Endodermal cell (in vitro differentiated cells): ENCODE data around the gene PLA2G4D. TPM values are rescaled to one million over a fixed set of nuclear protein-coding genes. Genes with fewer than 3 reads are reported as not detected.
A peak's percentile ranks its signal among the peaks of the same experiment; 100 is the strongest.

Experiments used
- DNase-seq: peaks from one replicate; pipeline ENCODE4 v3.0.0-alpha.2; 2017
- H3K27ac ChIP-seq: 2 replicates; pipeline ENCODE4 v1.5.1; 2013; ENCODE audit warnings: mild to moderate bottlenecking, low read depth, low read length, moderate library complexity
- H3K27me3 ChIP-seq: 2 replicates; pipeline ENCODE4 v1.6.1; 2013; ENCODE audit warnings: mild to moderate bottlenecking, low read length, moderate library complexity; ENCODE audit not compliant: insufficient read depth, control insufficient read depth, poor library complexity, severe bottlenecking
- H3K36me3 ChIP-seq: 2 replicates; pipeline ENCODE4 v1.7.0; 2013; ENCODE audit warnings: mild to moderate bottlenecking, low read length, moderate library complexity; ENCODE audit not compliant: control insufficient read depth, insufficient read depth
- H3K4me1 ChIP-seq: one replicate; pipeline ENCODE4 v1.7.0; 2013; ENCODE audit warnings: low read length; ENCODE audit not compliant: control insufficient read depth, insufficient read depth
- H3K4me3 ChIP-seq: 2 replicates; pipeline ENCODE4 v1.5.1; 2013; ENCODE audit warnings: mild to moderate bottlenecking, low read length, moderate library complexity
- H3K9ac ChIP-seq: 2 replicates; pipeline ENCODE4 v1.6.1; 2013; ENCODE audit warnings: mild to moderate bottlenecking, low read length, moderate library complexity; ENCODE audit not compliant: poor library complexity, severe bottlenecking; ENCODE audit errors: extremely low read depth
- H3K9me3 ChIP-seq: 2 replicates; pipeline ENCODE4 v1.6.1; 2013; ENCODE audit warnings: mild to moderate bottlenecking, low read length, moderate library complexity; ENCODE audit not compliant: control insufficient read depth
- H3K27ac Mint-ChIP-seq: 2 replicates; pipeline ENCODE4 v1.8.0; 2020; ENCODE audit warnings: mixed read lengths
- H3K27me3 Mint-ChIP-seq: 2 replicates; pipeline ENCODE4 v1.8.0; 2021; ENCODE audit warnings: mild to moderate bottlenecking, mixed read lengths; ENCODE audit not compliant: insufficient read depth
- H3K36me3 Mint-ChIP-seq: 2 replicates; pipeline ENCODE4 v1.8.0; 2020; ENCODE audit warnings: low read depth, mixed read lengths
- H3K4me1 Mint-ChIP-seq: 2 replicates; pipeline ENCODE4 v1.8.0; 2020; ENCODE audit warnings: mixed read lengths
- H3K4me3 Mint-ChIP-seq: 2 replicates; pipeline ENCODE4 v1.8.0; 2020; ENCODE audit warnings: mild to moderate bottlenecking, moderate library complexity, mixed read lengths
- H3K9me3 Mint-ChIP-seq: 2 replicates; pipeline ENCODE4 v1.8.0; 2020; ENCODE audit warnings: mild to moderate bottlenecking, mixed read lengths
- WGBS, 2 experiments: methylation state at CpG; one replicate each; pipeline versions ENCODE4 v1.1.5 to v1.1.7; 2013; ENCODE audit warnings: missing lambda C conversion rate in 2 of 2, mixed read lengths in 1 of 2; ENCODE audit not compliant: insufficient coverage in 1 of 2, insufficient read length in 1 of 2; 5-methylcytosine and 5-hydroxymethylcytosine counted together
- total RNA-seq, 2 donors: library from RNA; stranded (reverse); fragmentation: NEBNext Ultra II Directional in 1 of 2; extraction: Animal tissue kit (Norgen Biotek cat#: 25700) in 1 of 2; gene quantifications; 2 replicates in 1 of 2; 3 replicates in 1 of 2; pipeline ENCODE4 v1.2.1, GENCODE V29; 2021
- TF ChIP-seq, protein P1 (sequence below): fragments of 200-600 bp; sonication (generic); conservative IDR thresholded peaks from 2 replicates; pipeline ENCODE4 v1.5.0; 2021; ENCODE audit warnings: antibody characterized with exemption, mild to moderate bottlenecking

The PLA2G4D gene
- total RNA-seq, 2 donors from 2014 or later, result not detected

DNA sequence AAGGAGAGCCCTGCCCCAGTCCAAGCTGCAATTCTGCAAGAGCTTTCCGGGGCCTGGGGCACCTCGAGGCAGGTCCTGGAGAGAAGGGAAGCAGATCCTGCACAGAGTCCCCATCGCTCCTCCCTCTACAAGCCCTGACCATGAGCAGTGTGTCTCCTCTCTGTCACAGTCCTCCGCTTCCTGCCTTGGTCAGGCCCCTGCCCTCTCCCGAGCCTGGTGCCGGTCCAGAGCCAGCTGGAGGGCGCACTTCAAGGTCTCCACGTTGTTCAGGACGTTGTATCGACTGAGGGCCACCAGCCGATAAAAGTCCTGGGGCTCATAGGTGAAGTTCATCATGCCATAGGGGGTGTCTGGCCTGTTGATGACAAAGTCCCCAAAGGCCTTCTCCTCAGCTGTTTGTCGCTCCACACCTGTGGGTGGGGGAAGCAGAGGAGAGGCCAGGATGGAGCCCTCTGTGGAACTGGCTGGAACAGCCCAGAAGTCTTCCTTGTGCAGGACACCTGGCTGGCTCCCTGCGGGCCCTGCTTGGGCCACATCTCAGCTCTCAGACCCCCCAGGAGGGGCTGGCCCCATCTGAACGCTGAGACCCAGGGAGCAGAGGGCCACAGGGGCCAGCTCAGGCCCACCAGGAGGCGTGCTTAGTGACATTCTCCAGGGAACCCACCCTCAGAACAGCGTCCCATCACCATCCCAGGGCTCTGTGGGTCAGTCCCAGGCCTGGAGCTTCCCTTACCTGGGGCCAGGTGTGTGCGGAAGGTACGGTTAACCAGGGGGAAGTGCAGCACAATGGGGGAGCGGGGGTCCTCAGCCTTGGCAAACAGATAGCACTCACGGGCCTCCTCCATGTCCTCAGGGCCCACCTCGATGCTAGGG, 47.7 kb upstream of the PLA2G4D start:
- Histone ChIP-seq H3K36me3 (no peaks in the 10 kb centered on the region), H3K4me3 (no peak overlapping the region), H3K27me3 (no peaks in the 10 kb centered on the region), H3K9me3 (peaks cover 24% of the 10 kb centered on the region), H3K9ac (no peak overlapping the region), H3K4me1 (peaks cover 5% of the 10 kb centered on the region), H3K27ac (no peak overlapping the region)
- H3K36me3 Mint-ChIP-seq, result no peaks in the 10 kb centered on the region
- no peak overlapping the region for H3K4me3 Mint-ChIP-seq
- peaks cover 14% of the 10 kb centered on the region for H3K4me1 Mint-ChIP-seq
- no peak overlapping the region for H3K27ac Mint-ChIP-seq
- peaks cover 23% of the 10 kb centered on the region for H3K9me3 Mint-ChIP-seq
- peaks cover 13% of the 10 kb centered on the region for H3K27me3 Mint-ChIP-seq
- WGBS, 2 experiments, result 81 to 82% methylated on average over 6 to 21 of the region's 21 CpGs
- TF ChIP-seq, protein P1, sequence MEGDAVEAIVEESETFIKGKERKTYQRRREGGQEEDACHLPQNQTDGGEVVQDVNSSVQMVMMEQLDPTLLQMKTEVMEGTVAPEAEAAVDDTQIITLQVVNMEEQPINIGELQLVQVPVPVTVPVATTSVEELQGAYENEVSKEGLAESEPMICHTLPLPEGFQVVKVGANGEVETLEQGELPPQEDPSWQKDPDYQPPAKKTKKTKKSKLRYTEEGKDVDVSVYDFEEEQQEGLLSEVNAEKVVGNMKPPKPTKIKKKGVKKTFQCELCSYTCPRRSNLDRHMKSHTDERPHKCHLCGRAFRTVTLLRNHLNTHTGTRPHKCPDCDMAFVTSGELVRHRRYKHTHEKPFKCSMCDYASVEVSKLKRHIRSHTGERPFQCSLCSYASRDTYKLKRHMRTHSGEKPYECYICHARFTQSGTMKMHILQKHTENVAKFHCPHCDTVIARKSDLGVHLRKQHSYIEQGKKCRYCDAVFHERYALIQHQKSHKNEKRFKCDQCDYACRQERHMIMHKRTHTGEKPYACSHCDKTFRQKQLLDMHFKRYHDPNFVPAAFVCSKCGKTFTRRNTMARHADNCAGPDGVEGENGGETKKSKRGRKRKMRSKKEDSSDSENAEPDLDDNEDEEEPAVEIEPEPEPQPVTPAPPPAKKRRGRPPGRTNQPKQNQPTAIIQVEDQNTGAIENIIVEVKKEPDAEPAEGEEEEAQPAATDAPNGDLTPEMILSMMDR, result no peak
- no peak for DNase-seq

DNA sequence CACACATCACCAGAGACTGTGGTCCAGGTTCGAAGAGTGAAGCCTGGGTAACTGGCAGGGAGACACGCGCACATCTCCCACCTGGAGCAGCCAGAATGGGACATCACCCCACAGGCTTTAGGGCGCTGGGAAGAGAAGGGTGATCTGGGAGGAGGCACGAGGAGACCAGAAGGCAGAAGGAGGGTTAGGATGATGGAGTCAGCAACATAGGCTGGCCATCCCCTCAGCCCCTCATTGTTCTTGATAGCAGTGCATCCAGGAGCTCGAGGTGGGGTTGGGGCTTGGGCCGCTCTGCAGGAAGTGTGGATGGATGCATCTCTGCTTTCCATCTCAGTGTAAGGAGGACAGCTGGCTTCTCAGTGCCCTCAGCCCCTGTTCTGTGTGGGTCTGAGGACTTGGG, 46.9 kb upstream of the PLA2G4D start:
- Mint-ChIP-seq H3K36me3 (no peaks in the 10 kb centered on the region), H3K27ac (no peak overlapping the region), H3K9me3 (peaks cover 23% of the 10 kb centered on the region), H3K4me1 (peaks cover 14% of the 10 kb centered on the region), H3K4me3 (no peak overlapping the region), H3K27me3 (peaks cover 13% of the 10 kb centered on the region)
- 69 to 92% methylated on average over 2 to 7 of the region's 7 CpGs for WGBS, 2 experiments
- Histone ChIP-seq H3K4me3 (no peak overlapping the region), H3K36me3 (no peaks in the 10 kb centered on the region), H3K27ac (no peak overlapping the region), H3K27me3 (no peaks in the 10 kb centered on the region), H3K9ac (no peak overlapping the region), H3K4me1 (peaks cover 5% of the 10 kb centered on the region), H3K9me3 (peaks cover 24% of the 10 kb centered on the region)
- TF ChIP-seq, protein P1, result no peak
- no peak for DNase-seq

DNA sequence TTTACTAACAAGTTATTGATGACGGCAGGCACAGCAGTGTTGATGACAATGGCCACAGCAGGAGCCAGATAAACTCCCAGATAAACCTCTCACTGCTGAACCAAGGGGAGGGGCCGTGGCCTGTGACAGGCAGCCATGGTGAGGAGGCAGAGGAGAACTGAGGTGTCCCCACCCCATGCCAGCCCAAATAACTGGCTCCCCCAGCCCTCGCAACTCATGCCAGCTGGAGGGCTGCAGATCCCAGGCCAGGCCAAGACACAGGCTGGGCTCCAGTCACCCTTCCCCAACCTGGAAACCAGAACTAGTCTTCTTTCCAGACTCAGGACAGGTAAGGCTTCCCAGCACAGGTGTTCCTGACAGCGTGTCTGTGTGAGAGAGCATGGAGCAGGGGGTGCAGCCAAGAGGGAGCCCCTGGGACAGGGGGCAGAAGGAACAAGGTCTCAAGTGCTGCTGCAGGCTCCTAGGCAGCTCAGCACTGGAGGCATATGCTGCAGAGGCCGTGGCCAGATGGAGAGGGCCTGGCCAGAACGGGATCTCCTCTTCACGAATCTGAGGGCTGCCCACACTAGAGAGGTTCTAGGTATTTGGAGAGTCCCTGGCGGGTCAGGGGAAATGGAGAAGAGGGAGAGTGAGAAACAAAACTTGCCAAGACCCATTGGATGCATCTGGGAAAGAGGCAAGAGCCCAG, 46.2 kb upstream of the PLA2G4D start:
- Mint-ChIP-seq H3K4me1 (peaks cover 14% of the 10 kb centered on the region), H3K27me3 (peaks cover 13% of the 10 kb centered on the region), H3K4me3 (no peak overlapping the region), H3K27ac (no peak overlapping the region), H3K36me3 (no peaks in the 10 kb centered on the region), H3K9me3 (peaks cover 23% of the 10 kb centered on the region)
- peaks cover 24% of the 10 kb centered on the region for H3K9me3 ChIP-seq
- DNase-seq, result peak; percentile 69
- no peak overlapping the region for H3K27ac ChIP-seq
- H3K4me3 ChIP-seq, result no peak overlapping the region
- peaks cover 5% of the 10 kb centered on the region for H3K4me1 ChIP-seq
- no peak overlapping the region for H3K9ac ChIP-seq
- no peaks in the 10 kb centered on the region for H3K27me3 ChIP-seq
- no peaks in the 10 kb centered on the region for H3K36me3 ChIP-seq
- 80 to 93% methylated on average over 3 to 8 of the region's 8 CpGs for WGBS, 2 experiments
- TF ChIP-seq, protein P1, result no peak
